Measurements from ENCODE around the gene SYNDIG1L.

The SYNDIG1L gene

DNA sequence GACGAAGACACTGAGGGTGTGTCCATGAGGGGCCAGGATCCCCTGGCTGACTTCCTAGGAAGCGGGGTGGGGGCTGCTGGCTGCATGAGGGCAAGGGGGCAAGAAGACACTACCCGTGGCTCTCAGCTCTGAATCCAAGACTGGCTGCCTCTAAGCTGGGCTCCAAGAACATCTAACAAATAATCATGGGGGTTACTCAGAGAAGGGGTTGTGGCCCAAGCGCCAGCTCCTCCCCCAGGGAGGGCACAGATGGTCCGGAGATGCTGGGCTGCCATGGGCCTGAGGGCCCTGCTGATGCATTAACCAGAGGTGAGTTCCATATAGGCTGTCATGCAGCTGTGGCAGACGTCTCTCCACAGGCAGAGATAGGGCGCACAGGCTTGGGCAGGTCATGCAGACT lies 14.3 kb downstream of the SYNDIG1L start:
- TF ChIP-seq, protein P1, sequence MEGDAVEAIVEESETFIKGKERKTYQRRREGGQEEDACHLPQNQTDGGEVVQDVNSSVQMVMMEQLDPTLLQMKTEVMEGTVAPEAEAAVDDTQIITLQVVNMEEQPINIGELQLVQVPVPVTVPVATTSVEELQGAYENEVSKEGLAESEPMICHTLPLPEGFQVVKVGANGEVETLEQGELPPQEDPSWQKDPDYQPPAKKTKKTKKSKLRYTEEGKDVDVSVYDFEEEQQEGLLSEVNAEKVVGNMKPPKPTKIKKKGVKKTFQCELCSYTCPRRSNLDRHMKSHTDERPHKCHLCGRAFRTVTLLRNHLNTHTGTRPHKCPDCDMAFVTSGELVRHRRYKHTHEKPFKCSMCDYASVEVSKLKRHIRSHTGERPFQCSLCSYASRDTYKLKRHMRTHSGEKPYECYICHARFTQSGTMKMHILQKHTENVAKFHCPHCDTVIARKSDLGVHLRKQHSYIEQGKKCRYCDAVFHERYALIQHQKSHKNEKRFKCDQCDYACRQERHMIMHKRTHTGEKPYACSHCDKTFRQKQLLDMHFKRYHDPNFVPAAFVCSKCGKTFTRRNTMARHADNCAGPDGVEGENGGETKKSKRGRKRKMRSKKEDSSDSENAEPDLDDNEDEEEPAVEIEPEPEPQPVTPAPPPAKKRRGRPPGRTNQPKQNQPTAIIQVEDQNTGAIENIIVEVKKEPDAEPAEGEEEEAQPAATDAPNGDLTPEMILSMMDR (IDR thresholded peaks at IDR 0.05): no peak
- no peak overlapping the region for H3K4me3 ChIP-seq

DNA sequence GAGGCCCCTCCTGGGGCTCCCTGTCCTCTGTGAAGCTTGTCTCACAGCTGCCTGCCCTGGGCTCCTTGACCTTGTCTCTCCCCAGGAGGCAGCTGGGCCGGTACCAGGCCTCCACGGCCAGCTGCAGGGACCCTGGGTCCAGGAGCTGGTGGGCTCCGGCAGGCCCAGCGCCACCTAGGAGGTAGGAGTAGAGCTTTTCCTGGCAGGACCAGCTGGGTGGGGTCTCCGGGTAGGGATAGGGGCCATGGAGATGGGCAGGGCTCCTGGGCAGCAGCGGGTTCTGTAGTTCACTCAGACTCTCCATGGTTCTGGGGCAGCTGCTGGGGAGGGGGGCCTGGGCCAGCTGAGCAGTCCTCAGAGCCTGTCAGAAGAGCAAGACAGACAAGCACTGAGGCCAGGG lies 16.6 kb downstream of the SYNDIG1L start:
- TF ChIP-seq, protein P1 (IDR thresholded peaks at IDR 0.05): no peak
- Histone ChIP-seq H3K4me3 (no peak overlapping the region), H3K27ac (no peak overlapping the region)
- DNase-seq (ENCODE audit: low spot score): no peak

More for the DNA sequence above, 14.3 kb downstream of the SYNDIG1L start:
- no peak for DNase-seq (ENCODE audit: low spot score)
- no peak overlapping the region for H3K27ac ChIP-seq

DNA sequence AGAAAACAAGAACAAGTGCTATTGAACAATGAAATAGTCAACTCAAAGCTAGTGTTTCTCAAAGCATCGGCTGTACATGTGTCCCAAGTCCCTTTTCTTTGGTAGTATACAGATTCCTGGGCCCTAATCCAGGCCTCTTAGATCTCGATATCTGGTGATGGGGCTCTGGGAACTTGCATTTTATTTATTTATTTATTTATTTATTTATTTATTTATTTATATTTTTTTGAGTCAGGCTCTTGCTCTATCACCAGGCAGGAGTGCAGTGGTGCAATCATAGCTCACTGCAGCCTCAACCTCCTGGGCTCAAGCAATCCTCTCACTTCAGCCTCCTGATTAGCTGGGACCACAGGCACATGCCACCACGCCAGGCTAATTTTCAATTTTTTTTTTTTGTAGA lies 17.1 kb downstream of the SYNDIG1L start:
- H3K4me3 ChIP-seq: no peak overlapping the region
- no peak for DNase-seq (ENCODE audit: low spot score)
- no peak overlapping the region for H3K27ac ChIP-seq
- TF ChIP-seq, protein P1 (IDR thresholded peaks at IDR 0.05): no peak

DNA sequence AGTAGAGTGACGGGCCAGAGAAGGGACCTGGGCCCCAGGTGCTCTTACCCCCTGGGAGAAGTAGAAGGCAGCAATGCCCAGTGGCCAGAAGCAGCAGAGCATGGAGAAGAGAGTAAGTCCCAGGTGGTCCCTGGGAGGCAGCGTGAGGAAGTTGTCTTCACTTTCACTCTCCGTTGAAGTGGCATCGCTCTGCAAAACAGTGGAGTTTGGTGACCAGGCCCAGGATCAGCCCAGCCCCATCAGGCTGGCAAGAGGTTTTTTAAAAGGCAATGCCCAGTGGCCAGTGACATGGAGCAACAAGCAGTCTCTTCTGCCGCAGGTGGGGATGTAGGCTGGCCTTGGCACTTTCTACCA lies 18.2 kb downstream of the SYNDIG1L start:
- Histone ChIP-seq H3K27ac (no peak overlapping the region), H3K4me3 (no peak overlapping the region)
- TF ChIP-seq, protein P1 (IDR thresholded peaks at IDR 0.05): no peak
- no peak for DNase-seq (ENCODE audit: low spot score)

DNA sequence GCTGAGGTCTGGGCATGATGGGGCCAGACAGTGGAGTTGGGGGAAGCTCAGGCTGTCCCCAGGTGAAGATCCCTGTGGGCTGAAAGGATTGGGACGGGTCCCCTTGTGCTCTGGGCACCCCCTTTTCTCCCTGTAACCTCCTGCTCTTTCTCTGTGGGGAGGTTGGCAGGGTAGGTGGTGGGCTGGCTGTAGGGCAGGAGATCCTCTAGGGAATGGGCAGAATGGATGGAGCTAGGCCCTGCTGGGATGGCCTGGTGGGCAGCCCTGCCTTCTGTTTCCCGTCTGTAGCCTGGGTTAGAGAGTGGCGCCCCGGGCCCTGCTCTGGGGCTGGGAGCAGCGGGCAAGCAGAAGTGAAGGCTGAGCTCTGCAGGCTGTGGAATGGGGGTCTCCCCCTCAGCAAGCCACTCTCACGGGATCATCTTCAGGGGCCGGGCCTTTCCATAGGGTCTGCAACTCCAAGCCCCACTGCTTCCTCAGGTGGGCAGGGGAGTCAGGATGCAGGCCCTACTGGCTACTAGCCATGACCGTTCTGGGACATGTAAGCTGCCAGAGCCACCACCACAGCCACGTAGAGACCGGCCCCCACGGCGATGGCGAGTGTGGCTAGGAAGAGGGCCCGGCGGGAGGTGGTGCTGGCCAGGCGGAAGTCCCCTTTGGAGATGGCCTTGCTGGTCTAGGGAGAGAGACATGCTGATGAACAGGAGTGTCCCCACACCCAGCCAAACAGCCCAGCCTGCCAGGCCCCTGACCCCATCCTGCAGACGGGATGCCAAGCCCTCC lies 18.8 kb downstream of the SYNDIG1L start:
- DNase-seq (ENCODE audit: low spot score): no peak

DNA sequence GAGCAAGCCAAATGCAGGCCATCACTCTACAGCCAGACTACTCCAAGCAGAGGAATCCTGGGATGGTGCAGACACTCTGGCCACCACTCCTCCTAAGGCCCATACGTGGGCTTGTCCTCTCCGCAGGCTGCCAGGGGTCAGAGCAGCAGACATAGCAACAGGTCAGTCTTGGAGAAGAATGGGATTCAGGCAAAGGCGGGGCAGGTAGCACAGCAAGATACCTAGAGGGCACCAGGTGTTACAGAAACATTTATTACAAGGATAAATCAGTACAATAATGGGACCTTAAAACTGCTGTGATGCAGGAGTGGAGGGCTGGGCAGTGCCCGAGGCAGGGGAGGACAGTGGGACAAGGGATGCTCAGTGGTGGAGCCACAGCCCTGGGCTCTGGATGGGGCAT lies 20.3 kb downstream of the SYNDIG1L start:
- no peak for DNase-seq (ENCODE audit: low spot score)
- H3K27ac ChIP-seq: no peak overlapping the region
- no peak overlapping the region for H3K4me3 ChIP-seq
- TF ChIP-seq, protein P1 (IDR thresholded peaks at IDR 0.05): no peak

More for the DNA sequence above, 18.8 kb downstream of the SYNDIG1L start:
- no peak overlapping the region for H3K4me3 ChIP-seq
- H3K27ac ChIP-seq: no peak overlapping the region
- TF ChIP-seq, protein P1 (IDR thresholded peaks at IDR 0.05): no peak

DNA sequence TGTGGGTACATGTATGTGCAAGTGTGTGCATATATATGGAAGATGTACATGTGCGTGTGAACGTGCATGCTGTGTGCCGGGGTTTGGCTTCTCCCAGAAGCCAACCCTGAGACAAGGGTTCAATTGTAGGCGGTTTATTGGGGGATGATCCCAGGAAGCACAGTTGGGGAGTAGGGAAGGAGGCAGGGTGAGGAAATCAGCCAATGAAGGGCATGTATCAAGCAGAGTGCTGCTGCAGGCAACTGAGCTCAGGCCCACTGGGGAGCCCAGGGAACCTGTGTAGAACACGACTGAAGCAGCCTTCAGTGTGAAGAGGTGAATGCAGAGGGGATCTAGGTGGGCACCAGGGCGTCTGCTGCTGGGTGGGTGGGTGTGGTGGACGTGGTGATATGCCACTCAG lies 21.6 kb downstream of the SYNDIG1L start:
- Histone ChIP-seq H3K27ac (no peak overlapping the region), H3K4me3 (no peak overlapping the region)
- TF ChIP-seq, protein P1 (IDR thresholded peaks at IDR 0.05): no peak
- DNase-seq (ENCODE audit: low spot score): no peak

All from coronary artery (tissue), 2 donors.